Stimulated activated CD4-positive, alpha-beta T cell treated with anti-CD3 and anti-CD28 coated beads, Interleukin-12 subunit alpha, Interleukin-12 subunit beta, amount 100 ng/mL, for 4 hours (primary cell): ENCODE results near the gene MBLAC2.
A peak's percentile ranks its signal among the peaks of the same experiment; 100 is the strongest.

Source experiments
- DNase-seq: peaks from one replicate; pipeline ENCODE4 v3.0.0-alpha.2; 2020

Gene MBLAC2

DNA sequence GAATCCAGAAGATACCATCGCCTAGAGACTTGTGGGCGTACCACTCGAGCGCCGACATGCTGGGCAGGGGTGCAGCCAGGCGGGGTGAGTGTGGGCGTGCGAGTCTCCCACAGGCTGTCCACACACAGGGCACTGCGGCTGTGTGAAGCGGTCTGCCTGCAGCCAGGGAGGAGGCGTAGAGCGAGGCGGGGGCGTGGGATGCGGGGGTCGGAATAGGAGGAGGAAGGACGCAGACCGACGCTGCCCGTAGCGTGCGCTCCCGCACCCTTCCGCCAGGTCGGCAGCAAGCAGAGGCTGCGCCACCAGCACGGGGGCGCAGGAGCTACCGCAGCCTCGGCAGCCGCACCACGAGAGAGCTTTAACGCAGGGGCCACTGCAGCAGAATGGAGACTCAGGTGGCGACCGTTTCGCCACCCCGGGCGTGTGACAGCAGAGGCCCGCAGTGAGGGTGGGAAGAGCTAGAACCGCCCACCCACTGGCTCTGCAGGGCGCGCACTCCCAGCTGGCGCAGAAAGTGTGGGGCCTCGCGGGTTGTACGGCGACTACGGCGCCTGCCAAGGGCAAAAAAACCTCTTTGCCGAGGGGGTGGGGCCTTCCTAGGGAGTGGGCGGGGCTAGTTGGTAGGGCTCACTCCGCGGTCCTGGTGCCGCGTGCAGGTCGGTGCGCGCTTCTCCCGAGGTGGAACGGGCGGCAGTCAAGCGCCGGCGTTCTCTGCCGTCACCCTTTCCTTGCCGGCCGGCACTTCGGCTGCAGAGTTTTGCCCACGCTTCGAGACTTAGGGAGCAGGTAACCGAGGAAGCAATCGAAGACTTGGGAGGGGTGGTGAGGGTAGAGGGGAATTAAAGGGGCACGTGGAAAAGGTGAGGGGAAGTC is at the start of gene MBLAC2, which contains the start of gene POLR3G:
Gene MBLAC2, minus strand, starts transcription at position 537 of the 873 bp plus-strand sequence. Its CDS starts 479 bp downstream, at position 58.
Gene POLR3G, plus strand, starts transcription at position 630 of the 873 bp plus-strand sequence. CDS start 10,704 bp downstream, outside the sequence.
- DNase-seq: peak; percentile 94

DNA sequence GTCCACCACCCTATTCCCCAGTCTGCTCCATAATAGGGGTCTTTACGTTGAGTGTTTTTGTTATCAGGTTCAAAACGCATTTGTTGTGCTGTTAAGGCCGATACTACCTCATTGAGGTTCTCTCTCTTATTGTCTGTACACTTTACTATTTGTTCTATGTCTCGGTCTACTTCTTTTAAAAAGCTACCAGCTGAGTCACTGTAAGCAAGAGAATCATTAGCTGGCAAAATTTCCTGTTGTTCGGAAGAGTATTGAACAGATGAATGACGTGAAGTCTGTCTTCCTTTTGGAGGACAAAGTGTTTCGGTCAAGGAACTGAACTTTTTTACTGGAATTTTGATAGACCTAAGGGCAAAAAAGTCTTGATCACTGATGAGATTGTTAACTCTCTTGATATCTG is 44.5 kb upstream of the MBLAC2 start:
- no peak for DNase-seq

DNA sequence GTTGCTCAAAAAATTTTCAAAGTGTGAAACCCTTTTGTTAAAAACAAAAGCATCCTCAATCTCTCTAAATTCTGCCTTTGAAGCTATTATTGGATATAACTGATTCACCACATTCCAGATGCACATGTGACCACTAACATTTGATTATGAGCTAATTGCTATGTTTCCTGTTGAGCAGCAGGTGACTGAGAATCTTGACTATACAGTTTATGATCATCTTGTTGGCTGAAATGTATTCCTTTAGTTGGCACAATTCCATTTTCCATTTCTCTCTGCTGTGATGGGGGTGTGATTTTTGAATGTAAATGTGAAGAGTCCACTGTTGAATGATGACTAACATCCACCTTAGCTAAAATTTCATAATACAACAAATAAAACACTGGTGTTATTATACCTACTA is 44.1 kb upstream of the MBLAC2 start:
- DNase-seq: no peak

DNA sequence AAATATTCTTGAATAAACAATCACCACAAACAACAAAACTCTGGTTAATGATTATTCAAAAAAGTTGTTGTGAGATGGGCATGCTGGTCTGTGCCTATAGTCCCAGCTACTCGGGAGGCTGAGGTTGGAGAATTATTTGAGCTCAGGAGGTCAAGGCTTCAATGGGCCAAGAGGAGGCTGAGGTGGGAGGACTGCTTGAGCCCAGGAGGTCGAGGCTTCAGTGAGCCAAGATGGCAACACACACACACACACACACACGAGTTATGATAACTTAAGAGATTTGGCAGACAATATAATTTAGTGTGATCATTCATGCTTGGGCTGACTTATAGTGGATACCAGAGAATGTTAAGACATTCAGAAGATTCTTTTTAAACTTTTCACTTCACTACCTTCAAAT is 39.9 kb upstream of the MBLAC2 start:
- no peak for DNase-seq

DNA sequence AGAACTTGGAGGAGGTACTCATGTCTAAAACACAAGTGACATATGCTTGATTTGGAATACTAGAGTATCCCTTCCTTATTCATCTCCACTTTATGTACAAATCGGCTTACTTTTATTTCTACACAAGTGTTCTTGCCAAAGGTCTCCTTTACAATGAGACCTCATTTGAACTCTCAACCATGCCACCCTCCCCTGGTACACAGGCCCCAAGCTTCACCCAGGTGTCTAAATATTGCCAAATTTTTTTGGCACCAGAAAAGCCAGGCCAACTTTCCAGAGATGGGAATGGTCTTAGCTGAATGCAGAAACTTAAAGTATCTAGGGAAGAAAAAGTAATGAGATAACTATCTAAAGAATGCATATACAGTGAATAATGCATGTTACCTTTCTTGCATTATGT is 35.9 kb upstream of the MBLAC2 start:
- no peak for DNase-seq

DNA sequence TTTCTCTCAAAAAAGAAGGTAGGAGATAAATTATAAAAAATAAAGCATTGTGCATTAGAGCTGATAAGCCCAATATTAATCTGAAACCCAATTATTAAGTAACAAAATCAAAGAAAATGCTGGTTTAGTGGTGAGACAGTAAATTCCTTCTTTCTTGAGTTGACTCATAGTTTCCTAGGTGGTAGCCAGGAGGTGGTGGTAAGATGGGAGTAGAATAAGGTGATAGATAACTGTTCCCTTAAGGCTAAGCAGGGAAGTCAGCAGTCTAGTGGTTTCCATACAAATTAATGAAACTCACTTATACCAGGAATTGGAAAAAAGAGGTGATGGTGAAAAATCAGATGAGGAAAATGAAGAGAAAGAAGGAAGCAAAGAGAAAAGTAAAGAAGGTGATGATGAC is 31.6 kb upstream of the MBLAC2 start:
- no peak for DNase-seq

DNA sequence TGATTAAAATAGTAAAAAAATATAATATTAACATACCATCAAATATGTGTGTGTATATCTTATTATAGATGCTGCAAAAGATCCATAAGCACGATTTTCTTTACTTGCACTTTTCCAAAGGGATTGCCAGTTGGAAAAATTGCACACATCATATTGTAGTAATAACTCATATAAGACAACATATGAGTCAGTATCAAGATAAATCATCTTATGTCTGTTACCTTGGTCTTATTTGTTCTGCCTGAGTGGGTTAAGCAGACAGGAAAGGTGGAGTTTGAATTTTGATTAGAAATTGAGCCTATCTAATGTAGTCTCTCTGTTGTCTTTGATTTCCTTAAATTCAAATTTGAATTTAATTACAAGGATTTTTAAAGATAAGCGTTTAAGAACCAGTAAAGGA is 30.2 kb upstream of the MBLAC2 start:
- no peak for DNase-seq

DNA sequence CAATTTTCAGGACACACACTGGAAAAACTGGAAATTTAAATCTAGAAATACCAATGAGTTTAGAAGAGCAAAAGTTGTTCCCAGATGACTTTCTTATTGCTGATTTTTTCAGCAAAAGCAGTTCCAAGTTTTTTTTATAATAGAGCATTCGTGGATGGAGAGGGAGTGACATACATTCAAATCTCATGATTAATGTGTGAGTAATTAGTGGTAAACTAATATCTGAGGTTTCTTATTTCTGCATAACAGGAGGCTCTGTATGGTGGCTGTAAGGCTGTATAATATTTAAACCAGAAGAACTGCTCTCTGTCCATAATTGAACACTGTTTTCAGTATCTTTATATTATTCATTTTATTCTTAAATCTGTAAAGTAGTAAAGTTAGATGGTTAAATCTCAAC is 29.0 kb upstream of the MBLAC2 start:
- no peak for DNase-seq

DNA sequence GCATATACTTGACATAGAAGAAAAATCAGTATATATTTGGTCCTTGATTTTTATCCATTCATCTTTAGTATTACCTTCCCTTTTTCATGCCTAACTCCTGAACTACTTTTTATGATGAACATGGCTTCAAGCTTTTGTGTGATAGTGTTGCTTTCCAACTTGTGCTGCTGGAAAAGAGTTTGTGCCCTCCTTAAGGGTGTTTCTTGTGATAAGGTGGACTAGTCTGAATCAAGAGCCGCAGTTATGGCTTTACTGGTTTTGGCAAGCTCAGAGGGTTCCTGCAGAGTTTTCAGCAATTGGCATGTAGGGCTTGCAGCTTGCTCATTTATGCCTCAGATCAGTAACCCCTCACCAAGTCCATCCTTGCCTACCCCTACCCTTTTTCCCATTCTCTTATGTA is 20.6 kb upstream of the MBLAC2 start:
- DNase-seq: no peak

DNA sequence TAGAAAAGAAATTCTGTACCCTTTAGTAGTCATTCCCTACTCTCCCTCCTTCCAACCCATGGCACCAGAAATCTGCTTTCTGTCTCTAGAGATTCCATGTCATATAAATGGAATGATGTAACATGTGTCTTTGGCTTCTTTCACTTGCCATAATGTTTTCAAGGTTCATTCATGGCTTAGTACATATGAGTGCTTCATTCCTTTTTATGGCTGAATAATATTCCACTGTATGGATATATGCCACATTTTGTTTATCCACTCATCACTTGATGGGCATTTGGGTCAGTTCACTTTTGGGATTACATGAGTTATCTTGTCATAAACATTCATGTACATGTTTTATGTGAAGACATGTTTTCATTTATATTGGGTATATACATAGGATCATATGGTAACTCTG is 19.5 kb upstream of the MBLAC2 start:
- DNase-seq: no peak

DNA sequence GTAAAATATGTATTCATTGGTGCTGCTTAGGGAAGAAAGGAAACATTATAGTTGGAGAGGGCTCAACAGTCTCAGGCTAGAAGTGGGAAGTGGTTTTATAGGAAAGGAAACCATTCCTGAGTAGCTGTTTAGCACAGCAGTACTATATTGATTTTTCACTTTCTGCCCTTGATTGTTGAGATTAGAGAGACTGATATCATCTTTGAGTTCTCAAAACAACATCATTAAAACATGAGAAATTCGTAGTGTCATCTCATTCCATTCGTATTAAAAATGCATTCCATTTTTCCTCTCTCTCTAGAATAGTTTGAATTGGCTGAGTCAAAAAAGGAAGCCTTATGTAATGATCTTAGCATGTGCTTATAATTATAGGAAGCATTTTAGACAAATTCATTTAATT is 14.2 kb upstream of the MBLAC2 start:
- no peak for DNase-seq

DNA sequence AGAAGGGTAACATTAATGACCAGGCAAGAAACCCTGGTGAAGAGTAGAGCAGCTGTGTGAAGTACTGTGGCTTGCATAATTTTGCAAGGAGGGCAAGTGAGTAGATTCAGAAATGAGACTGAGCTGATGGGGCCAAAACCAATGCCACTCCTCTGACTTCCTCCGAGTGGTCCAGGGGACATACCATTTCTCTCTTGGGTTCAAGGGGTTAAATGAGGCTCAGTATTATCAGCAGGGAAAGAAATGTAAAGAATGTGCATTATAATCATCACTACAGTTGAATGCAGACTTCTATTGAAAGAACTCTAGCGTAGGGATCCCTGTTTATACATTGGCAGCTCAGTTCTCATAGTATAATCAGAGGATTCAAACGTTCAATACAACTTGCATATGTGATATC is 10.0 kb upstream of the MBLAC2 start:
- DNase-seq: no peak

DNA sequence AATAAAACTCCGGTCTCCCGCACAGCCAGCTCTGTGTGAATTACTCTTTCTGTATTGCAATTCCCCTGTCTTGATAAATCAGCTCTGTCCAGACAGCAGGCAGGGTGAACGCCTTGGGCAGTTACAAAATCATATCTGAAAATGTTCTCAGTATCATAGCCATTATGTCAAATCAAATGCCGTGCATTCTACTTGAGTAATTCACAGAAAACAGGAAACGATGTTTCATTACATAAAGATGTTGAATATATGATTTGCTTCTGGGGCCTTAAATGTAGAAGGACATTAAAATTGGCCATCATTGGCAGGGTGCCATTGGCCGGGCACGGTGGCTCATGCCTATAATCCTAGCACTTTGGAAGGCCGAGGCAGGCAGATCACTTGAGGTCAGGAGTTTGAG is 8.6 kb upstream of the MBLAC2 start:
- DNase-seq: no peak

DNA sequence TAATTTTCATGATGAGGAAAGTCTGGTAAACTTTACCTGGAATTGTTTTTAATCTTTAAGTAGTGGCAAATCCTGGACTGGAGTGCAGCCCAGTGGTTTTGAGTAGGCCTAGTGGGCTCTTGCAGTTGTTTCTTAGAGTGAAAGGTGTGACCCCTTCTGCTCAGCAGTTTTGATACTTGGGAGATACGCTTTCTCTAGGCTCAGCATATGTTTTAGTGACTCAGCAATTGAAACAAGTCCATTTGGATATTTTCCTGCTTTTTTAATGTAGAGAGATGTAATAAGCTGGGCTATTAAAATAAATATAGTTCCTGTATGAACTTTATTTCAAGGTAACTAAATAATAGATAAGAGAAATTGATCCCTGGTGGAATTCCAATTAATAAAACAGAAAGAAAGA is 6.1 kb upstream of the MBLAC2 start:
- DNase-seq: no peak

DNA sequence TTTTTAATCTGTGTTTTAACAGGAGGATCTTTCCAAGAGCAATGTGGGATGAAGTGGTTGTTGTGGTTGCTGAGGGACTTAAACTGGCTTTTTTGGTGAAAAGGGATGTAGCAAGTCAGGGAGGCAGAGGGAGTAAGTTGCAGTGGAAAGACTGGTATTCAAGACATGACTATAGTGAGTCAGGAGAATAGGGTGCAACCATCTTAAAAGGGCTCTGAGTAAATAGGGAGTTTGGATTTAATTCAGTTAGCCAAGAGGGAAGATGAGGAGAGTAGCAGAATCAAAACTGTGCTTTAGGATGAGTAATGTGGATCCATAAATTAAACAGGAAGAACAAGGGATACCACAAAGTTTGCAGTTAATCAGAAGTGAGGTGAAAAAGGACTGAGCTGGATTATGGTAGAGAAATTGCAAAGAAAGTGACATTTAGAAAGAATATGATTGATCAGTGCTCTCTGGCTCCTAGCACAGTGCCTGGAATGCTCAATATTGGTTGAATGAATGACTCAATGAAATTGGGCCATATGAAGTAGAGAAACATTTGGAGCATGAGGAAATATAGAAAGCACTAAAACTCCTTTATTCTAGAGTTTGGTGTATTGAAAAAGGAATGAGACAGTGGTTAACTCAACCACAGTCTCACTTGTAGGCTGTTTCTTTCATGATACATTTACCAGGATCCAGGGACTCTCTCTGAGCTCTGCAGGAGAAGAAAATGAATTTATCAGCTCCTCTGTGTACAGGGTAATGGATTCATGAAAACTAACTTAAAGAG is 5.2 kb upstream of the MBLAC2 start:
- DNase-seq: no peak

DNA sequence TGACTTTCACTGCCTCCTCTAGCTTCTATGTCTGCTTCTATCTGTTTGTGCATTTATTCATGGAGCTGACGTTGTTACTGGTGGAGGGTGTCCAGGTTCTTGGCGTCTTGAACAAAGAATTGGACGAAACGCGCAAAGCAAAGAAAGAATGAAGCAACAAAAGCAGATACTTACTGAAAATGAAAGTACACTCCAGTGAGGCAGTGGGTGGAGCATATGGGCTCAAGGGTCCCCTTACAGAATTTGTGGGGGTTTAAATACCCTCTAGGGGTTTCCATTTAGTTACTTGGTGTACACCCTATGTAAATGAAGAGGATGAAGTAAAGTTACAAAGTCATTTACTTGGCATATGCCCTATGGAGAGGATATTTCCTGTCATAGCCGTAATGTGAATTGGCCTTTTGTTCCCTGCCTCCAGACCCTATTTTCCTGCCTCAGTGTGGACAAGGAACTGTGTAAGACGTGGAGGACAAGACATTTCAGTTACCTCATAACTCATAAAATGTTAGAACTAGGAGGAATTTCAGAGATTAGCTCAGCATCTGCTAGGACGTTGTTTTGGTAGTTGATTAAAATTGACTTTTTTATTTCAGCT is 3.1 kb upstream of the MBLAC2 start:
- DNase-seq: no peak

DNA sequence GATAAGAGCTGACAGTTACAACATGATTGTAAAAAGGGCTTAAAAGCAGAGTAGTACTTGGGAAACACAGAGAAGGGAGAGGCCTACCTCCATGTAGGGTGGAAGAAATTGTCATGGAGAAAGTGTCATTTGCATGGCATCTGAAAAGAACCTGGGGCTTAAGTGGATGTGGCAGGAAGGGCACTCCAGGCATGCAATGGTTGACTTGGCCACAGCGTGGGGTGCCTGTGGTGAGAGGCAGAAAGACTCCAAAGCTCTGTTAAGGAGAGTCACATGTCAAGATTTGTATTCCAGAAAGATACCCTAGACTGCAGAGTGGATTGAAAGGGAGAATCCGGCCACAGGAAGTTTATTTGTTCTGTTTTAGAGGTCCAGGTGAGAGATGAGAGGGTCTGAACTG is 2.5 kb upstream of the MBLAC2 start:
- DNase-seq: no peak

DNA sequence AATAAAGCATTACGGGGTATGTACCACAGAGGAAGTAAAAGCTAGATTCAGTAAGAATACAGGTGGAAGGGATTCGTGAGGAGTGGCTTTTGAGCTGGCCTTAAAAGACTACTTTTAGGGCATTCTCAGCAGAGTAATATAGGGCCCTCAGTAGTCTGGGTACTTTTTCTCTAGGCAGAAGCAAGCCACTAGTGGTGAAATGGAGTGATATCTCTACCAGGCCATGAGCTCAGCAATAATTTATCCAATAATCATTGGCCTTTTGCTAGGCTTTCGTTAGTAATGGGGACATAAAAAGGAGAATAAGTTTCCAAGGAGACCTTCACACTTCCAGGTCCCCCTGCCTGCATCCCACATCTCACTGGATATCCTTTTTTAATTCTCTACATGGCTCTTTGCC is 1.8 kb upstream of the MBLAC2 start:
- DNase-seq: no peak

DNA sequence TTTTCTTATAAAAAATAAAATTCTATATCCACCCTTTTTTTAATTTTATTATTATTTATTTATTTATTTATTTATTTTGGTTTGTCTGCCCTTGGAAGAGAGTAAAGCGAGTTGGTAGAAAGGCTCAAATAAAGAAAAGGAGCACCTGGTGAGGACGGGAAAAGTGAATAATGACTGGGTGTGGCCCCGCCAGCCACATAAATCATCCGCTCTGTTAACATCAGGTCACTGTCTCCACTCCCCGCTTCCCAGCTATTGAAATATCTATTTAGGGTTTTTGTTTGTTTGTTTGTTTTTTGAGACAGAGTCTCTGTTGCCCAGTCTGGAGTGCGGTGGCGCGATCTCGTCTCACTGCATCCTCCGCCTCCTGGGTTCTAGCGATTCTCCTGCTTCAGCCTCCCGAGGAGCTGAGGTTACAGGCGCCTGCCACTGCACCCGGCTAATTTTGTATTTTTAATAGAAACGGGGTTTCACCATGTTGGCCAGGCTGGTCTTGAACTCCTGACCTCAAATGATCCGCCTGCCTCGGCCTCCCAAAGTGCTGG is 937 bp upstream of the MBLAC2 start:
- DNase-seq: no peak

DNA sequence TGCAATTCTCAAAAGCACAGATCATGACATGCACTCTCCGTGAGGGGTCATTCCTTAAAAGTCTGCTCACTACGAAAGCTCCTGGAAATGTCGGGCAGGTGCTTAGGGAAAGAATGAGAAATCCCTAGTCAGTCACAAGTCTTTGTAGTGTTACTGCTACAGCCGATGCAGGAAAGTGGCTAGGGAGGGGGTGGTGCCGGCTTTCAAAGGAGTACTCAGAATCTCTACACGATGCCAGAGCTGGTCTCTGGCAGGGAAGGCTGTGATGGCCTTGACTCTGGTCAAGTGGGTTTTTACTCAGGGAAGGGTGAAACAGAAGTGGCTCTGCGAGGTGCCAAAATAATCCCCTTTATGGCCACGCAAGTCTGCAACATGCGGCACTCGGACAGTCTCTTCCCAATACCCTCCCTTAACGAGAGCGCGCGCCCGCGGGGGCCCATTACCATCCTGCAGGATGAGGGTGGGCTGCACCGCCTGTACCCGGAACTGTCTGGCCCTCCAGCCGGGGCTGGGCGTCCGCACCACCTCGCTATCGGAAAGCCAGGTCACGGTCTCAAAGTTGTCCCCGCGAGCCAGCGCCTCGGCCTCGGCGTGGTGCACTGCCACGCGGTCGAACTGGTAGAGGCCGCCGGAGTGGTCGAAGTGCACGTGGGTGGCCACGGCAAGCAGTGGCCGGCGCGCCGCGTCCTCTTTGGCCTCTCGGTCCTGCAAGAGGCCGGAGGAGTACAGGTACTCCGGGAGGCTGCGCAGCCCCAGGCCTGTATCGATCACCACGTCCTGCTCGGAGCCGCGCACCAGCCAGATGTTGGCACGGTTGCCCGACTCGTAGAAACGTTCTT is 956 bp downstream of the MBLAC2 start:
- DNase-seq: peak; percentile 24

DNA sequence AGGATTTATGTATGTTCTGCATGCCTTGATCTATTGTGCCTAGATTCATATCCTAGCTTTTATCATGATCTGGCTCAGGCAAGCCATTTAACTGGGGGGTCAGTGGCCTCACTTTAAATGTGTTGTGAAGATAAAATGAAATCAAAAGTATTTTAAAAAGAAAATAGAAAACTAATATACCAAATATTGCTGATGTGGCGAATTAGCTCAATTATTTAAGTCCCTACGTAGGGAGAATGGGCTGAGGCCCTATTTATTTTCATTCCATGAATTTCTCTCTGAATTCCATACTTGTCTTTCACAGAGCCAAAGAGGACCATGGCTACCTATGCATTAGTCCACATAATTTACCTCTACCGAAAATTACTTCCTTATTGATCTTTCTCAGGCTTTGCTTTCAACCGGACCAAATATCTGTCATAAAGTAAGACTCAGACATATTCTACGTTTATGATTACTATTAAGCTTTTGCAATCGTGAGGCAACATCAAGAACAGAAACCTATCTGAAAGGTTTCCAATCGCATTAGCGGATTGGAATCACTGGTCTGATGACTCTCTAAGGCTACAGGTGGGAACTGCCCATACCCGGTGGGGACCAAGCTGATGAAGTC is 1.7 kb downstream of the MBLAC2 start:
- no peak for DNase-seq

DNA sequence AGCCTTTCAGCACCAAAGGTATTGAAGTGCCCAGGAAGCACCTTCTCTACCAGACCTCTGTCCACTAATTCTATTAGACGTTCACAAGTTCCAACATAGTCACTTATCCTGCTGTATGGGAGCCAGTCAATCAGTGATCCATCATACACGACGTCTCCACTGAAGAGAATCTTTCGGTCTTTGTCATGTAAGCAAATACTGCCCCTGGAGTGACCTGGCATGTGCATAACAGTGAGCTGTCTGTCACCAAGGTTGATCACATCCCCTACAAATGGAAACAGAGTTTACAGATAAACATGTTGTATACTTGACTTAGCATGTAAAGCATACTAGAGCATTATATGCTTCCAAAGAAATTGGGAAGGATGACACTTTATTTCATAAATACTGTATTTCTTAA is 13.3 kb downstream of the MBLAC2 start:
- DNase-seq: no peak
